Neural progenitor cell (in vitro differentiated cells): ENCODE measurements around the gene OSCAR. TPM values are rescaled to one million over a fixed set of nuclear protein-coding genes. Genes with fewer than 3 reads are reported as not detected.
A peak's percentile ranks its signal among the peaks of the same experiment; 100 is the strongest.
"Not testable (repeated sequence)": the region's sequence is repeated elsewhere in the genome, so short reads cannot be mapped to it uniquely, and the experiment has no call there.

Source experiments
- DNase-seq: peaks from one replicate; pipeline ENCODE4 v3.0.0-alpha.2; 2016; ENCODE audit warnings: low spot score
- H2AFZ ChIP-seq: fragments of 200-600 bp; sonication (generic); replicated peaks from 2 replicates; pipeline ENCODE4 v1.6.1; 2016; ENCODE audit warnings: antibody characterized with exemption
- H3F3A ChIP-seq: fragments of 200-600 bp; sonication (generic); 2 replicates; pipeline ENCODE4 v1.6.1; 2016; ENCODE audit warnings: antibody characterized with exemption, low read depth
- H3K27ac ChIP-seq: fragments of 200-600 bp; sonication (generic); 2 replicates; pipeline ENCODE4 v1.5.1; 2016; ENCODE audit warnings: mild to moderate bottlenecking
- H3K27me3 ChIP-seq: fragments of 200-600 bp; sonication (generic); 2 replicates; pipeline ENCODE4 v1.6.1; 2016; ENCODE audit warnings: mild to moderate bottlenecking, moderate library complexity
- H3K36me3 ChIP-seq: fragments of 200-600 bp; sonication (generic); 2 replicates; pipeline ENCODE4 v1.5.1; 2016
- H3K4me1 ChIP-seq: fragments of 200-600 bp; sonication (generic); 2 replicates; pipeline ENCODE4 v1.6.1; 2016; ENCODE audit warnings: mixed run types
- H3K4me2 ChIP-seq: fragments of 200-600 bp; sonication (generic); 2 replicates; pipeline ENCODE4 v1.6.1; 2016
- H3K4me3 ChIP-seq: fragments of 200-600 bp; sonication (generic); 2 replicates; pipeline ENCODE4 v1.5.1; 2016
- H3K79me2 ChIP-seq: fragments of 200-600 bp; sonication (generic); 2 replicates; pipeline ENCODE4 v1.6.1; 2016; ENCODE audit warnings: low read depth
- H3K9ac ChIP-seq: fragments of 200-600 bp; sonication (generic); 2 replicates; pipeline ENCODE4 v1.6.1; 2016
- H3K9me3 ChIP-seq: fragments of 200-600 bp; sonication (generic); 2 replicates; pipeline ENCODE4 v1.5.1; 2016; ENCODE audit warnings: low read depth
- H4K20me1 ChIP-seq: fragments of 200-600 bp; sonication (generic); 2 replicates; pipeline ENCODE4 v1.6.1; 2016; ENCODE audit warnings: low read depth
- H3K27ac Mint-ChIP-seq: 3 replicates; pipeline ENCODE4 v1.8.0; 2021; ENCODE audit warnings: mixed read lengths
- H3K27me3 Mint-ChIP-seq: 2 replicates; pipeline ENCODE4 v1.8.0; 2022; ENCODE audit warnings: low read depth, mild to moderate bottlenecking, inconsistent platforms, moderate library complexity, mixed read lengths; ENCODE audit not compliant: insufficient read depth
- H3K36me3 Mint-ChIP-seq: 3 replicates; pipeline ENCODE4 v1.8.0; 2021; ENCODE audit warnings: mixed read lengths
- H3K4me1 Mint-ChIP-seq: 3 replicates; pipeline ENCODE4 v1.8.0; 2021; ENCODE audit warnings: mixed read lengths
- H3K4me3 Mint-ChIP-seq: 3 replicates; pipeline ENCODE4 v1.8.0; 2021; ENCODE audit warnings: mild to moderate bottlenecking, moderate library complexity, mixed read lengths
- H3K9me3 Mint-ChIP-seq: 3 replicates; pipeline ENCODE4 v1.8.0; 2020; ENCODE audit warnings: mixed read lengths
- CTCF ChIP-seq: fragments of 200-600 bp; sonication (generic); IDR thresholded peaks from 2 replicates; pipeline ENCODE4 v1.5.1; 2017; ENCODE audit warnings: antibody characterized with exemption, mild to moderate bottlenecking
- EZH2 ChIP-seq: fragments of 200-600 bp; sonication (generic); IDR thresholded peaks from 2 replicates; pipeline ENCODE4 v1.6.1; 2017; ENCODE audit warnings: antibody characterized with exemption, mild to moderate bottlenecking, moderate library complexity
- EZH2phosphoT487 ChIP-seq: fragments of 200-600 bp; sonication (generic); IDR thresholded peaks from 2 replicates; pipeline ENCODE4 v1.6.1; 2017; ENCODE audit warnings: antibody characterized with exemption
- total RNA-seq: library from RNA; depleted of rRNA; stranded (reverse); fragments of >200 nt; gene quantifications from 2 replicates; pipeline ENCODE4 v1.2.3, GENCODE V29; 2015; ENCODE audit warnings: low replicate concordance

The OSCAR gene
- total RNA-seq, 1 donor from 2014 or later = not detected

GRCh38 chr19:54096617-54097106 is 3.9 kb downstream of the OSCAR start:
- Histone ChIP-seq H3K27me3 (peaks cover 42% of the 10 kb centered on the region), H3K9ac (no peak overlapping the region), H3K27ac (no peak overlapping the region), H2AFZ (peak overlapping the region; percentile 78), H3K9me3 (no peaks in the 10 kb centered on the region), H3K79me2 (no peaks in the 10 kb centered on the region), H3K36me3 (no peaks in the 10 kb centered on the region), H3K4me2 (peak overlapping the region; percentile 74), H3K4me3 (peak overlapping the region; percentile 40), H4K20me1 (no peaks in the 10 kb centered on the region), H3K4me1 (no peaks in the 10 kb centered on the region), H3F3A (peaks cover 3% of the 10 kb centered on the region)
- TF ChIP-seq EZH2phosphoT487 (no peak), EZH2 (no peak), CTCF (peak; percentile 20)
- peaks cover 2% of the 10 kb centered on the region for H3K9me3 Mint-ChIP-seq
- H3K4me3 Mint-ChIP-seq = peak overlapping the region; percentile 25
- H3K4me1 Mint-ChIP-seq = peaks cover 6% of the 10 kb centered on the region
- DNase-seq = peak; percentile 23
- H3K27me3 Mint-ChIP-seq = peaks cover 15% of the 10 kb centered on the region
- no peak overlapping the region for H3K27ac Mint-ChIP-seq
- H3K36me3 Mint-ChIP-seq = no peaks in the 10 kb centered on the region

GRCh38 chr19:54095859-54096616 is 4.6 kb downstream of the OSCAR start:
- peaks cover 42% of the 10 kb centered on the region for H3K27me3 ChIP-seq
- H3K4me1 ChIP-seq, H3K36me3 ChIP-seq, H3K4me1 Mint-ChIP-seq, H3K36me3 Mint-ChIP-seq, H3K9me3 Mint-ChIP-seq, H3K27ac Mint-ChIP-seq, H3K9me3 ChIP-seq, H3F3A ChIP-seq, H3K79me2 ChIP-seq, H3K9ac ChIP-seq, H4K20me1 ChIP-seq, H3K27ac ChIP-seq: not testable (repeated sequence)
- DNase-seq = peak; percentile 80
- peak overlapping the region; percentile 89 for H2AFZ ChIP-seq
- peaks cover 10% of the 10 kb centered on the region for H3K27me3 Mint-ChIP-seq
- H3K4me3 Mint-ChIP-seq = peak overlapping the region; percentile 79
- H3K4me3 ChIP-seq = peak overlapping the region; percentile 40
- H3K4me2 ChIP-seq = peak overlapping the region; percentile 74

GRCh38 chr19:54095136-54095858 is 5.3 kb downstream of the OSCAR start:
- Histone ChIP-seq H3K4me1 (no peaks in the 10 kb centered on the region), H4K20me1 (no peaks in the 10 kb centered on the region), H3K4me3 (peak overlapping the region; percentile 40), H3K9me3 (no peaks in the 10 kb centered on the region), H2AFZ (peak overlapping the region; percentile 89), H3K9ac (no peak overlapping the region), H3K27ac (no peak overlapping the region), H3K36me3 (no peaks in the 10 kb centered on the region), H3K79me2 (no peaks in the 10 kb centered on the region), H3K4me2 (peak overlapping the region; percentile 74), H3K27me3 (peaks cover 42% of the 10 kb centered on the region), H3F3A (no peaks in the 10 kb centered on the region)
- Mint-ChIP-seq H3K36me3 (no peaks in the 10 kb centered on the region), H3K4me3 (no peak overlapping the region), H3K4me1 (peaks cover 6% of the 10 kb centered on the region), H3K9me3 (peaks cover 2% of the 10 kb centered on the region), H3K27me3 (peaks cover 7% of the 10 kb centered on the region), H3K27ac (no peak overlapping the region)
- DNase-seq = no peak
- TF ChIP-seq EZH2phosphoT487 = no peak
- no peak for TF ChIP-seq CTCF
- no peak for TF ChIP-seq EZH2
